Measurements from ENCODE around the gene NEDD8. TPM values are rescaled to one million over a fixed set of nuclear protein-coding genes. Genes with fewer than 3 reads are reported as not detected.

The NEDD8 gene
- total RNA-seq, 1 experiment from 2014 or later: 214 TPM

DNA sequence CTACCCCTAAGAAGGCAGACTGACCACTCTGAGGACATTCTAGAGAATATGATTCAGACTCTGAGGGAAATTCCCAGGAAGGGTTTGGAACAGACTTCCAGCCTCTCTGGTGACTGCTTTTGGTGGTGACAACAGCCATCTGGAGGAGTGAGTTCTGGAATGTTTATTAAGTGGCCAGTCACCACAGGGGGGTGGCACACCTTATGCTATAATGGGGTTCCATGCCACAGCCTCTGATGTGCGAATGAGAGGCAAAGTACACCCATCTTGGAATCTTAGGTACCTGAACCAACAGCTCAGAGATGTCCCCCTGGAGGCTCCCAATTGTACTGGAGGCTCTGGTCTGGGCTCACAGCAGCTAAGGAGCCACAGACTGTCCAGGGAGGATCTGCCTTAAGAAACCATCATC is 19.7 kb upstream of the NEDD8 start:
- no peak overlapping the region for H3K27ac ChIP-seq (ENCODE audit: insufficient read length, low read depth, low read length)
- no peak overlapping the region for H2AFZ ChIP-seq (ENCODE audit: low read length)
- H3K27me3 ChIP-seq (ENCODE audit: insufficient read depth, low read length): no peaks in the 10 kb centered on the region
- no peak overlapping the region for H2BK12ac ChIP-seq (ENCODE audit: insufficient read length, low read depth, low read length)
- no peak overlapping the region for H4K5ac ChIP-seq (ENCODE audit: insufficient read length, low read depth, low read length)
- no peak overlapping the region for H3K4me2 ChIP-seq (ENCODE audit: insufficient read depth, insufficient read length, low read length)
- no peak overlapping the region for H4K91ac ChIP-seq (ENCODE audit: insufficient read length, low read depth, low read length)
- H3K9ac ChIP-seq (ENCODE audit: extremely low read depth, insufficient read length, low read length): no peak overlapping the region
- H2BK20ac ChIP-seq (ENCODE audit: low read depth, low read length, poor library complexity, severe bottlenecking): no peak overlapping the region
- H3K18ac ChIP-seq (ENCODE audit: insufficient read length, low read depth, low read length): no peak overlapping the region
- H2BK5ac ChIP-seq (ENCODE audit: insufficient read length, low read length): no peak overlapping the region
- H4K20me1 ChIP-seq (ENCODE audit: control insufficient read depth, insufficient read depth, insufficient read length): no peaks in the 10 kb centered on the region
- Mint-ChIP-seq H3K27me3 (ENCODE audit: low read depth) (peaks cover under 1% of the 10 kb centered on the region; the same call in 1 of the 2 replicates), H3K4me1 (no peaks in the 10 kb centered on the region), H3K4me3 (no peak overlapping the region), H3K36me3 (ENCODE audit: insufficient read depth in 1 of 3, low read depth in 3 of 3) (no peaks in the 10 kb centered on the region), H3K27ac (no peak overlapping the region; a peak in 1 of 7 replicates), H3K9me3 (no peaks in the 10 kb centered on the region)
- no peaks in the 10 kb centered on the region for H3K79me1 ChIP-seq (ENCODE audit: insufficient read depth, low read depth, low read length, poor library complexity, severe bottlenecking)
- H3K23me2 ChIP-seq (ENCODE audit: insufficient read length, low read depth, low read length, poor library complexity, severe bottlenecking): no peaks in the 10 kb centered on the region
- no peak overlapping the region for H3K23ac ChIP-seq (ENCODE audit: insufficient read length, low read depth, low read length)
- H3K14ac ChIP-seq (ENCODE audit: insufficient read depth, low read length): no peak overlapping the region
- DNase-seq: no peak
- no peak overlapping the region for H3K4ac ChIP-seq (ENCODE audit: low read depth, low read length)
- no peak overlapping the region for H3T11ph ChIP-seq (ENCODE audit: low read length)
- TF ChIP-seq, protein P1, sequence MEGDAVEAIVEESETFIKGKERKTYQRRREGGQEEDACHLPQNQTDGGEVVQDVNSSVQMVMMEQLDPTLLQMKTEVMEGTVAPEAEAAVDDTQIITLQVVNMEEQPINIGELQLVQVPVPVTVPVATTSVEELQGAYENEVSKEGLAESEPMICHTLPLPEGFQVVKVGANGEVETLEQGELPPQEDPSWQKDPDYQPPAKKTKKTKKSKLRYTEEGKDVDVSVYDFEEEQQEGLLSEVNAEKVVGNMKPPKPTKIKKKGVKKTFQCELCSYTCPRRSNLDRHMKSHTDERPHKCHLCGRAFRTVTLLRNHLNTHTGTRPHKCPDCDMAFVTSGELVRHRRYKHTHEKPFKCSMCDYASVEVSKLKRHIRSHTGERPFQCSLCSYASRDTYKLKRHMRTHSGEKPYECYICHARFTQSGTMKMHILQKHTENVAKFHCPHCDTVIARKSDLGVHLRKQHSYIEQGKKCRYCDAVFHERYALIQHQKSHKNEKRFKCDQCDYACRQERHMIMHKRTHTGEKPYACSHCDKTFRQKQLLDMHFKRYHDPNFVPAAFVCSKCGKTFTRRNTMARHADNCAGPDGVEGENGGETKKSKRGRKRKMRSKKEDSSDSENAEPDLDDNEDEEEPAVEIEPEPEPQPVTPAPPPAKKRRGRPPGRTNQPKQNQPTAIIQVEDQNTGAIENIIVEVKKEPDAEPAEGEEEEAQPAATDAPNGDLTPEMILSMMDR (conservative IDR thresholded peaks at IDR 0.05): 0 out of 3 replicates have a peak, but pooled peaks have one; percentile 24
- H2BK120ac ChIP-seq (ENCODE audit: low read depth, low read length, poor library complexity, severe bottlenecking): no peak overlapping the region
- H3K4me1 ChIP-seq (ENCODE audit: insufficient read depth, low read length): no peaks in the 10 kb centered on the region
- H3K56ac ChIP-seq (ENCODE audit: insufficient read length, low read depth, low read length): no peak overlapping the region
- no peak overlapping the region for H2AK5ac ChIP-seq (ENCODE audit: insufficient read length, low read length)
- H3K79me2 ChIP-seq (ENCODE audit: insufficient read depth, low read length): no peaks in the 10 kb centered on the region
- no peak overlapping the region for H2BK15ac ChIP-seq (ENCODE audit: low read depth, low read length)
- H4K8ac ChIP-seq (replicated peaks; ENCODE audit: insufficient read length, low read depth, low read length): no peak overlapping the region
- no CpG with 5 or more reads among the region's 1 CpG for WGBS (ENCODE audit: extremely low coverage, insufficient read length, low lambda C conversion rate)
- H3K9me3 ChIP-seq (ENCODE audit: control insufficient read depth, low read depth, low read length): no peaks in the 10 kb centered on the region
